KG1 (cell line): Measurements from ENCODE around the gene IFNA17.
"Not testable (repeated sequence)": the region's sequence is repeated elsewhere in the genome, so short reads cannot be mapped to it uniquely, and the experiment has no call there.

Source experiments
- DNase-seq: peaks from one replicate; lab custom pipeline; 2025; lab: John Stamatoyannopoulos, UW

The IFNA17 gene

DNA sequence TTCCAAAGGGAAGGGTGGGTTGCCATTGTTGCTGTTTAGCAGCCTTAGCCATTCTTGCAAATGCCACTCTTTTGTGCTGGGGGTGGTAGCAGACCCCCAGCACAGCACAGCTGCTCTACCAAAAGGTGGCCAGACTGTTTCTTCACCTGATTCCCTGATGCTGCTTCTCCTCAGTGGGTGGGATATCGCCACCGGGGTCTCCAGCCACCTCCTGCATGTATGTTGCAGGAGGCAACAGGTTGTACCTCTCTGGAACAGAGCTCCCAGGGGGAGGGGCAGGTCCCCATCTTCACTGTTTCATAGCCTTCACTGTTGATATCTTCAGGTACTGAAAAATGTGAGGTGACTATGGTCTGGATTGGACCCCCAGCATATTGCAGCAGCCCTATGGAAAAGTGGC, 17.2 kb downstream of the IFNA17 start:
- not testable (repeated sequence) for DNase-seq

DNA sequence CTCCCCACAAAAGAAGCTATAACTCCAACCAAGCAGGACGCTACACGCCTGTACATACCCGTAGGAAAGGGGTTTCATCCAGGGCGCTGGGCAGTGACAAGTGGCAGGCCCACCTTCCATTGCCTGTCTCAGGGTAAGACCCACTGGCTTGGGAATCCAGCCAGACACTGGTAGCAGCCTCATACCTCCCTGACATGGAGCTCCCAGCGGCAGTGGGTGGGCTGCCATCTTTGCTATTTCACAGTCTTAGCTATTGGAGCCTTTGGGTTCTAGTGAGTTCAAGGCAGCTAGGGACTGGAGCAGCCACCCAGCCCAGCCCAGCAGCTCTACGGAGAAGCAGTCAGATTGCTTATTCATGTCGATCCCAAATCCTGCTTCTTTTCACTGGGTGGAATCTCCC, 17.7 kb downstream of the IFNA17 start:
- no peak for DNase-seq

DNA sequence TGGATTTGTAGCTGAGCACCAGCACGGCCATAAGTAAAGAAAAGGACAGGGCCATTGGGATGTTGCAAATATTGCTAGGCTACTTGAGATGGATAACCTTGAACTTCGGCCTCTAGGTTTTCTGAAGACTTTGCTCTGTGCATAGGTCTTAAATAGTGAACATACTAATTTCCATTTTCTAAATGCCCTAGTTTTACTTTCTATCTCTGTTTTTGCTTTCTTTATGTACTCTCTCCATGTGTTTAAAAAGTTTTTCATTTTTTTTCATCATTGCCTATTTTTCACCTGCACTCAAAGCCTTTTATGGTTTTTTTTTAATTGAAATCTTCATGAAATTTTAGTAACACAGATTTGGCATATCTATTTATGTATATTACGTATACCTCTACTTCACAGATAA, 21.0 kb downstream of the IFNA17 start, which contains the start of gene IFNA10:
Gene IFNA10 (minus strand): TSS at position 101 of the 400 bp plus-strand sequence. CDS start 46 bp downstream, at position 55.
- not testable (repeated sequence) for DNase-seq

DNA sequence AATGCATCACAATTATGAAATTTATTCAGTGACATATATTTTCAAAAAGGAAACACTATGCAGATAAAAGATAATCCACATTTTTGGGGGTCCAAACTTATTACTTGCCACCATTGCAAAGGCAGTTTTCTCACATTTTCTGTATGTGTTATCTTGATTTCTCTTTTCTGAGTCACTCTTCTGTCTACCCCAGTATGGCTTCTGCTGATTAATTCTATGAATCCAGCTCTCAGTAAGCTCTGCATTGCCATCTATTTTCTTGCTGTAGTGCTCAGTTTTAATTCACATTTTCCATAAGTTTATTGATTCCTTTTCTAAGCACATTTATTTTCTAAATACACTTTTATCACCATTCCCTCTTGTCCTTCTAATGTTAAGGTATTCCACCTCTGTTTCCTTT, 22.8 kb downstream of the IFNA17 start:
- no peak for DNase-seq

DNA sequence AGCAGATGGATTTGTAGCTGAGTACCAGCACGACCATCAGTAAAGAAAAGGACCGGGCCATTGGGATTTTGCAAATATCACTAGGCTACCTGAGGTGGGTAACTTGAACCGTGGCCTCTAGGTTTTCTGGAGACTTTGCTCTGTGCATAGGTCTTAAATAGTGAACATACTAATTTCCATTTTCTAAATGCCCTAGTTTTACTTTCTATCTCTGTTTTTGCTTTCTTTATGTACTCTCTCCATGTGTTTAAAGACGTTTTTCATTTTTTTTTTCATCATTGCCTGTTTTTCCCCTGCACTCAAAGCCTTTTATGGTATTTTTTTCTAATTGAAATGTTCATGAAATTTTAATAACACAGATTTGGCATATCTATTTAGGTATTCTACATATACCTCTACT, 25.9 kb downstream of the IFNA17 start, which contains the start of gene IFNA7:
Gene IFNA7 (minus strand): TSS at position 101 of the 400 bp plus-strand sequence. CDS start 40 bp downstream, at position 61.
- DNase-seq, result not testable (repeated sequence)

DNA sequence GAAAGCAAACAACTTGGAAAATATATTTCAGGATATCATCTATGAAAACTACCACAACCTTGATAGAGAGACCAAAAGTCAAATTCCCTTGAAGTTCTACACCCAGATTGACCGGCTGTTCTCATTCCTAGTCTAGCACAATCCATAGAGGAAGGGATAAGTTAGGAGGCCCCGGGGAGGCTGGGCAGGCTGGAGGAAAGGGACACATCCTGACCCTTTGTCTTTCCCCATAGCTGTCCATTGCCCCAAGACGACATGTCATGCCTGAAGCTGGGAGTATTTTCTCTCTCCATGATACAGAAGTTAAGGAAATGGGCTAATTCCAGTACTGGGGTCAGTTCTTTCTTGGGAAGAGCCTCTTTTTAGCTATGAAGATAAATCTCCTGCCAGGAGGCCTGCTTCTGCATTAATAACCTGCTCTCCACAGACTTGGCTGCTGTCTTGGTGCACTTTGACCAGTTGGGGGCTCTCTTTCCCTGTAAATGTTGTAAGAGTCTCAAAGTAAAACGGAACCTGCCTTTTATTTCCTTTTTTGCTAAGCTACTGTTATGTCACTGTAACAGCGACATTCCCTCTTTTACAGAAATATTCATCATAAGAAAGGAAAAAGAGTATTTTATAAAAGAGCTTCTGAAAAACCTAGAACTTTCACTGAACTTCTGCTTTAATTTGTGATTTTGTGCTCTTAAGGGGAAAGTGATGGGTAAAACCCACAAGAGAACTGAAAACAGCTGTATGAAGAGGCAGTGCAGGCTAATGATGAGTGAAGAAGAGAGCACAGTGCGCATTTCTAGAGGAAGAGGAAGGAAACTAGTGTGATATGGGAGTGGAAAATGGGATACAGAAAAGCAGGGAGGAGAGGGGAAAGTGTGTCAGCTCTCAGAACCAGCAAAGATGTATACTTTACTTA, 32.9 kb downstream of the IFNA17 start:
- DNase-seq, result peak; percentile 32

DNA sequence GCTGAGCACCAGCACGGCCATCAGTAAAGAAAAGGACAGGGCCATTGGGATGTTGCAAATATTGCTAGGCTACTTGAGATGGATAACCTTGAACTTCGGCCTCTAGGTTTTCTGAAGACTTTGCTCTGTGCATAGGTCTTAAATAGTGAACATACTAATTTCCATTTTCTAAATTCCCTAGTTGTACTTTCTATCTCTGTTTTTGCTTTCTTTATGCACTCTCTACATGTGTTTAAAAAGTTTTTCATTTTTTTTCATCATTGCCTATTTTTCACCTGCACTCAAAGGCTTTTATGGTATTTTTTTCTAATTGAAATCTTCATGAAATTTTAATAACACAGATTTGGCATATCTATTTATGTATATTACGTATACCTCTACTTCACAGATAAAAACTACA, 40.5 kb downstream of the IFNA17 start, which contains the start of gene IFNA4:
Gene IFNA4 (minus strand): TSS at position 101 of the 400 bp plus-strand sequence. CDS start 56 bp downstream, at position 45.
- DNase-seq, result not testable (repeated sequence)

DNA sequence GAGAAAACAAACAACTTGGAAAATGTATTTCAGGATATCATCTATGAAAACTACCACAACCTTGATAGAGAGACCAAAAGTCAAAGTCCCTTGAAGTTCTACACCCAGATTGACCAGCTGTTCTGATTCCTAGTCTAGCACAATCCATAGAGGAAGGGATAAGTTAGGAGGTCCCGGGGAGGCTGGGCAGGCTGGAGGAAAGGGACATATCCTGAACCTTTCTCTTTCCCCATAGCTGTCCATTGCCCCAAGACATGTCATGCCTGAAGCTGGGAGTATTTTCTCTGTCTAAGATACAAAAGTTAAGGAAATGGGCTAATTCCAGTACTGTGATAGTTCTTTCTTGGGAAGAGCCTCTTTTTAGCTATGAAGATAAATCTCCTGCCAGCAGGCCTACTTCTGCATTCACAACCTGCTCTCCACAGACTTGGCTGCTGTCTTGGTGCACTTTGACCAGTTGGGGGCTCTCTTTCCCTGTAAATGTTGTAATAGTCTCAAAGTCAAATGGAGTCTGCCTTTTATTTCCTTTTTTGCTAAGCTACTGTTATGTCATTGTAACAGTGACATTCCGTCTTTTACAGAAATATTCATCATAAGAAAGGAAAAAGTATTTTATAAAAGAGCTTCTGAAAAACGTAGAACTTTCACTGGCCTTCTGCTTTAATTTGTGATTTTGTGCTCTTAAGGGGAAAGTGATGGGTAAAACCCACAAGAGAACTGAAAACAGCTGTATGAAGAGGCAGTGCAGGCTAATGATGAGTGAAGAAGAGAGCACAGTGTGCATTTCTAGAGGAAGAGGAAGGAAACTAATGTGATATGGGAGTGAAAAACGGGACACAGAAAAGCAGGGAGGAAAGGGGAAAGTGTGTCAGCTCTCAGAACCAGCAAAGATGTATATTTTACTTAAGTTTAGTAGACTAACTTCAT, 44.9 kb downstream of the IFNA17 start:
- peak; percentile 50 for DNase-seq
